Suprapubic skin (tissue), 4 donors: ENCODE measurements around the gene RASIP1. TPM values are rescaled to one million over a fixed set of nuclear protein-coding genes. Genes with fewer than 3 reads are reported as not detected.

Source experiments
- DNase-seq, 2 donors: peaks; one replicate each; pipeline ENCODE4 v3.0.0-alpha.2; 2019; ENCODE audit warnings: low spot score in 2 of 2
- H3K27ac ChIP-seq: fragments of 200-600 bp; sonication (generic); one replicate; pipeline ENCODE4 v1.5.1; 2019
- H3K27me3 ChIP-seq: fragments of 200-600 bp; sonication (generic); one replicate; pipeline ENCODE4 v1.5.1; 2019
- H3K36me3 ChIP-seq: fragments of 200-600 bp; sonication (generic); one replicate; pipeline ENCODE4 v1.5.1; 2019
- H3K4me1 ChIP-seq: fragments of 200-600 bp; sonication (generic); one replicate; pipeline ENCODE4 v1.5.1; 2019
- H3K4me3 ChIP-seq: fragments of 200-600 bp; sonication (generic); one replicate; pipeline ENCODE4 v1.5.1; 2019; ENCODE audit warnings: mild to moderate bottlenecking
- H3K9me3 ChIP-seq: fragments of 200-600 bp; sonication (generic); one replicate; pipeline ENCODE4 v1.5.1; 2019
- CTCF ChIP-seq, 2 donors: fragments of 200-600 bp in 1 of 2; fragments of 450-650 bp in 1 of 2; sonication (generic) in 1 of 2; IDR thresholded peaks; one replicate each; pipeline ENCODE4 v1.5.1; 2016 to 2019; ENCODE audit warnings: antibody characterized with exemption in 2 of 2, mild to moderate bottlenecking in 1 of 2, moderate library complexity in 1 of 2
- EP300 ChIP-seq: sonication (generic); formaldehyde crosslinking; IDR thresholded peaks from one replicate; pipeline ENCODE4 v1.6.1; 2017; ENCODE audit warnings: antibody characterized with exemption
- POLR2A ChIP-seq, 2 donors: fragments of 450-650 bp; IDR thresholded peaks; one replicate each; pipeline ENCODE4 v1.6.1; 2017; ENCODE audit warnings: antibody characterized with exemption in 2 of 2, mild to moderate bottlenecking in 2 of 2, moderate library complexity in 2 of 2
- POLR2AphosphoS5 ChIP-seq, 3 donors: sonication (generic); formaldehyde crosslinking; IDR thresholded peaks; one replicate each; pipeline ENCODE4 v1.6.1; 2017; ENCODE audit warnings: antibody characterized with exemption in 3 of 3
- WGBS: methylation state at CpG from one replicate; pipeline ENCODE4 v1.1.5; 2018; 5-methylcytosine and 5-hydroxymethylcytosine counted together
- total RNA-seq, 4 donors: library from RNA; depleted of rRNA; stranded (reverse); fragments of >200 nt; gene quantifications; one replicate each; pipeline ENCODE4 v1.1.0, GENCODE V29; 2016

Gene RASIP1
- total RNA-seq, 4 donors from 2014 or later: 5.1 to 16.1 (median 6.5) TPM

DNA sequence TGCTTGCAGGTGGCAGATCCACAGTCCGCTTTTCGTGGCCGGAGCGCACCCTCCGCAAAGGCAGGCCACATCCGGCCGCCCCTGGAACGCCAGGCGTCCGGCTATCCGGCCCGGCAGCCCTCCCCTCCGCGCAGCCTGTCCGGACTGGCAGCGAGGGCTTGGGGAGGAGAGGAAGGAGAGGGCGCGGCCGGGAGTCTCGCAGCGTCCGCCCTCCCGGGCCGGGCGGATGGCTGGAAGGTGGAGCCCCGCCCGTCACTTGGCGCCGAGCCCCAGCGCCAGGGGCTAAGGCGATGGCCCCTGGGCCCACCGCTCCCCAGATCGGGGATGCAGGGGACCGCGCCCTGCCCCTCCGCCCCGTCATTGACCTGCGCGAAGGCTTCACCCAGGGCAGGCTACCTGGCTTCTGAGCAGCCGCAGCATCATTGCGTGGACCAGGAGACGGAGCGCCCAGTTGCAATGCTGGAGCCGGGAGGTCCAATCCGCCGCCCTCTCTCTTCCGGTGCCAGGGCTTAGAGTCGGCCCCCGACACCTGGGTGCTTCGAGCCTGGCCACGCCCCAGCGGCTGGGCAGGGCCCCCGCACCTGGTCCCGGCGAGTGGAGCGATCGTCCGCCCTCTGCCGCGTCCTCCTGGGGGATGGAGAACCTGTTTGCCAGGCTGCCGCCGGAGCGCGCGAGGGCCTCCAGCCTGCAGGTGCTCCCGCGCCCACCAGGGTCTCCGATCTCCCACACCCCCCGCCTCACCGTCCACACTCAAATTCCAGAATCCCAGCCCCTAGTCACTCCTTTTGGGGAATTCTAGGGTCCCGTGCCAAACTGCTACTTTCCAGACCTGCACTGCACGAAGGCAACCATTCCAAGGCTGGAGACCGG lies 12.3 kb upstream of the RASIP1 start, which contains the start of gene FUT1:
Gene FUT1, minus strand, starts transcription at position 146 of the 870 bp plus-strand sequence. CDS start 1,360 bp downstream, outside the sequence.
- H3K27me3 ChIP-seq: no peaks in the 10 kb centered on the region
- H3K4me1 ChIP-seq: peaks cover 19% of the 10 kb centered on the region
- peak within 1 kb of the TSS; percentile 49 for H3K4me3 ChIP-seq
- 6% methylated on average over 20 of the region's 73 CpGs for WGBS
- TF ChIP-seq POLR2AphosphoS5 (IDR thresholded peaks at IDR 0.05) (no peak), POLR2A (IDR thresholded peaks at IDR 0.05) (no peak), CTCF (IDR thresholded peaks at IDR 0.05) (no peak), EP300 (no peak)
- H3K27ac ChIP-seq: peak within 1 kb of the TSS; percentile 22
- H3K36me3 ChIP-seq: peaks cover 9% of the 10 kb centered on the region
- no peaks in the 10 kb centered on the region for H3K9me3 ChIP-seq
- peak in 1 of 2 donors; percentile 79 for DNase-seq

GRCh38 chr19:48751845-48752495 lies 11.6 kb upstream of the RASIP1 start:
- no peak for DNase-seq

GRCh38 chr19:48750771-48751504 lies 10.5 kb upstream of the RASIP1 start:
- Histone ChIP-seq H3K27ac (no peak overlapping the region), H3K27me3 (no peaks in the 10 kb centered on the region), H3K4me3 (no peak overlapping the region), H3K9me3 (no peaks in the 10 kb centered on the region), H3K36me3 (peaks cover 9% of the 10 kb centered on the region), H3K4me1 (peaks cover 19% of the 10 kb centered on the region)
- no peak for TF ChIP-seq POLR2A (IDR thresholded peaks at IDR 0.05)
- no peak for TF ChIP-seq CTCF (IDR thresholded peaks at IDR 0.05)
- no peak for TF ChIP-seq POLR2AphosphoS5 (IDR thresholded peaks at IDR 0.05)
- no peak for TF ChIP-seq EP300
- WGBS: 93% methylated on average over 28 of the region's 29 CpGs
- DNase-seq: no peak

More at GRCh38 chr19:48751845-48752495, 11.6 kb upstream of the RASIP1 start:
- Histone ChIP-seq H3K36me3 (peaks cover 9% of the 10 kb centered on the region), H3K27me3 (no peaks in the 10 kb centered on the region), H3K4me3 (peak overlapping the region; percentile 49), H3K4me1 (peaks cover 19% of the 10 kb centered on the region), H3K9me3 (no peaks in the 10 kb centered on the region), H3K27ac (peak overlapping the region; percentile 22)
- no peak for TF ChIP-seq POLR2AphosphoS5 (IDR thresholded peaks at IDR 0.05)
- TF ChIP-seq POLR2A (IDR thresholded peaks at IDR 0.05): no peak
- TF ChIP-seq EP300: no peak
- TF ChIP-seq CTCF (IDR thresholded peaks at IDR 0.05): no peak
- 14% methylated on average over 19 of the region's 20 CpGs for WGBS

DNA sequence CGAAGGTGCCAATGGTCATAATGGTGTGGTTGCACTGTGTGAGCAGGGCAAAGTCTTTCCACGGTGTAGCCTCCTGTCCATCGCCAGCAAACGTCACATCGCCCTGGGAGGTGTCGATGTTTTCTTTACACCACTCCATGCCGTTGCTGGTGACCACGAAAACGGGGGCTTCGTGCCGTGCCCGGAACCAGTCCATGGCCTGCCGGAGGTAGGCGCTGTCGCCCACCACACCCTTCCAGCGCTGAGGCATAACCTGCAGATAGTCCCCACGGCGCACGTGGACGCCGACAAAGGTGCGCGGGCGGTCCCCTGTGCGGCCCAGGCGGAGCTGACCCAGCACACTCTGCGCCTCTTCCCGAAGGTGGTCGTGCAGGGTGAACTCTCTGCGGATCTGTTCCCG lies 9.9 kb upstream of the RASIP1 start:
- H3K4me3 ChIP-seq: no peak overlapping the region
- peaks cover 9% of the 10 kb centered on the region for H3K36me3 ChIP-seq
- H3K4me1 ChIP-seq: peaks cover 19% of the 10 kb centered on the region
- H3K9me3 ChIP-seq: no peaks in the 10 kb centered on the region
- no peak for TF ChIP-seq EP300
- TF ChIP-seq POLR2A (IDR thresholded peaks at IDR 0.05): no peak
- TF ChIP-seq CTCF (IDR thresholded peaks at IDR 0.05): no peak
- no peak for TF ChIP-seq POLR2AphosphoS5 (IDR thresholded peaks at IDR 0.05)
- 91% methylated on average over 20 of the region's 31 CpGs for WGBS
- H3K27ac ChIP-seq: no peak overlapping the region
- no peak for DNase-seq
- H3K27me3 ChIP-seq: no peaks in the 10 kb centered on the region
